ENCODE measurements around the gene KRTDAP.

KRTDAP gene

DNA sequence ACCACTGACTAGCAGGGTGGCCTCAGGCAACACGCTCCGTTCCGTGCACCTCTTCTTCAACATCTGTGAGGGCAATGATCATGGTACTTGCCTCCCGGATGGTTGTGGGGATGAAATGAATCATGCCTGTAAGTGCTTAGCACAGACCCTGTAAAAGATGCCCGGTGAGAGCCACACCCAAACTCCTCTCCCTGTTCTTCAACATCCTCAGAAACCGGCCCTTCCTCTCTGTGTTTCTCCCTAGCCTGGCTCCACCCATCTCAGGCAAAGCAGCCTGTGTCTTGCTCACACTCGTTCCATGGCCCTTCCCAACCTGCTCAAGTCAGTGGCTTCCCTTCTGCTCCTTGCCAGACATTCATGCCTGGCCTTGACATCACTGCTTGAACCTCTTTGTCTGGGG lies 29.0 kb upstream of the KRTDAP start:
- H3K27ac Mint-ChIP-seq: no peak overlapping the region
- no peaks in the 10 kb centered on the region for H3K9me3 Mint-ChIP-seq (ENCODE audit: low read depth)
- peaks cover 6% of the 10 kb centered on the region for H3K27me3 Mint-ChIP-seq
- H3K4me3 Mint-ChIP-seq: no peak overlapping the region
- H3K36me3 Mint-ChIP-seq: no peaks in the 10 kb centered on the region
- H3K4me1 Mint-ChIP-seq (ENCODE audit: low read depth): no peaks in the 10 kb centered on the region

GRCh38 chr19:35518313-35518712 lies 28.0 kb upstream of the KRTDAP start:
- Mint-ChIP-seq H3K4me3 (no peak overlapping the region), H3K4me1 (ENCODE audit: low read depth) (no peaks in the 10 kb centered on the region), H3K27ac (no peak overlapping the region), H3K9me3 (ENCODE audit: low read depth) (no peaks in the 10 kb centered on the region), H3K36me3 (no peaks in the 10 kb centered on the region), H3K27me3 (peaks cover 9% of the 10 kb centered on the region)

- Mint-ChIP-seq H3K27ac (no peak overlapping the region), H3K9me3 (ENCODE audit: low read depth) (no peaks in the 10 kb centered on the region), H3K4me3 (no peak overlapping the region)
Measured at GRCh38 chr19:35517342-35517741, 27.1 kb upstream of the KRTDAP start.

DNA sequence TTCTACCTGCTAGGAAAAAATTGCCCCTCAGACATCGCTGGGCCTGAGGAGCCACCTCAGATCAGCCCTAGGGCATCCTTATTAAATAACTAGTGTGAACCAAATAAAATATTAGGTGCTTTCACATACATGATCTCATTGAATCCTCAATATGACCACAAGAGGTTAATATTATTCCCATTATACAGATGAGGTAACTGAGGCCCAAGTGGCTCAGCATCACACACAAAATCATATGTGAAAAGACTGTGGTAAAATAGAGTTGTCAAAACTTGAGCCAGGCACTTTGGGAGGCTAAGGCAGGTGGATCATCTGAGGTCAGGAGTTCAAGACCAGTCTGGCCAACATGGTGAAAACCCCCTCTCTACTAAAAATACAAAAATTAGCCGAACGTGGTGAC lies 26.0 kb upstream of the KRTDAP start:
- H3K27me3 Mint-ChIP-seq: peaks cover 9% of the 10 kb centered on the region
- H3K27ac Mint-ChIP-seq: no peak overlapping the region
- no peaks in the 10 kb centered on the region for H3K36me3 Mint-ChIP-seq
- no peaks in the 10 kb centered on the region for H3K9me3 Mint-ChIP-seq (ENCODE audit: low read depth)
- no peak overlapping the region for H3K4me3 Mint-ChIP-seq
- no peaks in the 10 kb centered on the region for H3K4me1 Mint-ChIP-seq (ENCODE audit: low read depth)

More at GRCh38 chr19:35517342-35517741, 27.1 kb upstream of the KRTDAP start:
- H3K4me1 Mint-ChIP-seq (ENCODE audit: low read depth): no peaks in the 10 kb centered on the region
- H3K36me3 Mint-ChIP-seq: no peaks in the 10 kb centered on the region
- peaks cover 9% of the 10 kb centered on the region for H3K27me3 Mint-ChIP-seq

- no peaks in the 10 kb centered on the region for H3K9me3 Mint-ChIP-seq (ENCODE audit: low read depth)
Measured at GRCh38 chr19:35514282-35514809, 24.1 kb upstream of the KRTDAP start.

DNA sequence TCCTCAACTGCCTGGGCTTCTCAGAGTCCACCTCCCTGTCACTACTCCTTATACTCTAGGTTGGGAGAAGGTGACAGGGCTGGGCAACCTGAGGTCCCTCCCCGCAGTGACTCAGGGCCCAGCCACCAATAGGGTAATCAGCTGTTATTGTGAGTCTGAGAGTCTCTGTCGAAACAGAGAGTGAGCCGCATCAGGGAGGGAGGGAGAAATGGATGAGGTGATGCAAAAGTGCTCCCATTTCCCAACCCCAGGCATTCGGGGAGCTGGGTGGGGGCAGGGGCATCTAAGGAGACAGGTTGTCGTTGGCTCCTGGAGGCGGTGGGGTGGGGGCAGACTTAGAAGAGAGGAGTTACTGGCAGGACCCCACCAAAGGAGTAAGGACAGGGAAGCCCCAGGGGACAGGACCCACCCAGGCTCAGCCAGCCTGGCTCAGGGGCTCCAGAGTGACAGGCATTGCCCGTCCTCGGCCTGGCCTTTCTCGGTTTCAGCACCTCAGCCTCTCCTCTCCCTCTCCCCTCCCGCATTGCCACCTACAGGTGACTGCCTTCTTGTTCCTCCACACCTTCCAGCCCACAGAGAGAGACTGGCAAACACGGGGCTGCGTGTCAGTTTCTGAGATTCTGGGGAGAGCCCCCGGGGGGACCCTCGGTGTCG lies 23.5 kb upstream of the KRTDAP start, which contains the start of gene DMKN:
TSS of gene DMKN (minus strand) at position 22 of the 654 bp plus-strand sequence. CDS start 174 bp downstream, outside the sequence.
- H3K4me3 Mint-ChIP-seq: no peak within 1 kb of the TSS
- H3K36me3 Mint-ChIP-seq: no peaks in the 10 kb centered on the region
- H3K27me3 Mint-ChIP-seq: peaks cover 11% of the 10 kb centered on the region
- no peaks in the 10 kb centered on the region for H3K9me3 Mint-ChIP-seq (ENCODE audit: low read depth)
- H3K4me1 Mint-ChIP-seq (ENCODE audit: low read depth): peaks cover 13% of the 10 kb centered on the region
- no peak within 1 kb of the TSS for H3K27ac Mint-ChIP-seq

More at GRCh38 chr19:35514282-35514809, 24.1 kb upstream of the KRTDAP start:
- Mint-ChIP-seq H3K4me3 (no peak overlapping the region), H3K27ac (no peak overlapping the region), H3K4me1 (ENCODE audit: low read depth) (peaks cover 10% of the 10 kb centered on the region), H3K27me3 (peaks cover 9% of the 10 kb centered on the region), H3K36me3 (no peaks in the 10 kb centered on the region)

GRCh38 chr19:35512831-35513627 lies 22.8 kb upstream of the KRTDAP start:
- H3K4me3 Mint-ChIP-seq: no peak overlapping the region
- H3K9me3 Mint-ChIP-seq (ENCODE audit: low read depth): no peaks in the 10 kb centered on the region
- H3K4me1 Mint-ChIP-seq (ENCODE audit: low read depth): peaks cover 13% of the 10 kb centered on the region
- no peaks in the 10 kb centered on the region for H3K36me3 Mint-ChIP-seq
- H3K27me3 Mint-ChIP-seq: peaks cover 11% of the 10 kb centered on the region
- H3K27ac Mint-ChIP-seq: no peak overlapping the region

GRCh38 chr19:35511337-35511736 lies 21.1 kb upstream of the KRTDAP start:
- H3K36me3 Mint-ChIP-seq: no peaks in the 10 kb centered on the region
- peaks cover 13% of the 10 kb centered on the region for H3K4me1 Mint-ChIP-seq (ENCODE audit: low read depth)
- no peak overlapping the region for H3K4me3 Mint-ChIP-seq
- H3K9me3 Mint-ChIP-seq (ENCODE audit: low read depth): no peaks in the 10 kb centered on the region
- H3K27ac Mint-ChIP-seq: no peak overlapping the region
- H3K27me3 Mint-ChIP-seq: peaks cover 14% of the 10 kb centered on the region

- Mint-ChIP-seq H3K4me1 (ENCODE audit: low read depth) (peaks cover 13% of the 10 kb centered on the region), H3K27me3 (peaks cover 18% of the 10 kb centered on the region), H3K4me3 (peak overlapping the region; percentile 71), H3K36me3 (no peaks in the 10 kb centered on the region), H3K9me3 (ENCODE audit: low read depth) (no peaks in the 10 kb centered on the region), H3K27ac (no peak overlapping the region)
Measured at GRCh38 chr19:35510626-35510964, 20.3 kb upstream of the KRTDAP start.

GRCh38 chr19:35509861-35510625 lies 19.8 kb upstream of the KRTDAP start:
- Mint-ChIP-seq H3K27ac (no peak overlapping the region), H3K36me3 (no peaks in the 10 kb centered on the region), H3K9me3 (ENCODE audit: low read depth) (no peaks in the 10 kb centered on the region), H3K27me3 (peaks cover 21% of the 10 kb centered on the region), H3K4me1 (ENCODE audit: low read depth) (peaks cover 13% of the 10 kb centered on the region), H3K4me3 (peak overlapping the region; percentile 71)

DNA sequence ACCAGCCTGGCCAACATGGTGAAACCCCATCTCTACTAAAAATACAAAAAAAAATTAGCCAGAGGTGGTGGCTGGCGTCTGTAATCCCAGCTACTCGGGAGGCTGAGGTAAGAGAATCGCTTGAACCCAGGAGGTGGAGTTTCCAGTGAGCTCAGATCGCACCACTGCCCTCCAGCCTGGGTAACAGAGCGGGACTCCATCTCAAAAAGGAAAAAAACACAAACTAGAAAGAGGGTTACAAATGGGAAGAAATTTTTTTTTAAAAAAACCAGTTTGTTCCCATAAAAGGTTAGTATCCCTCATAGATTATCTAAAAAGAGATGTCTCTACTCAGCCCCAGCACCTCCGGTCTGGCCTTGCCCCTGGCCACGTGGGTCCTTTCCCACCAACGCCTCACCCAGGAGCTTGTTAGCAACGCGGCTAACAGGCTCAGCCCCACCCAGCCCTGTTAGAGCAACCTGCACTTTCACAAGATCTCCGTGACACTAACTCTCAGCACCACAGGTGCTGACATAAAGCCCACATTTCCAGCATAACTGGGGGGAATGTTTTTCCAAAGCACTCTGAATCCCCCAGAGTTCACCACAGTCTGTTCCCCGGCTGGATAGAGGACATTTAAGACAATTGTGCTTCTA lies 18.9 kb upstream of the KRTDAP start:
- Mint-ChIP-seq H3K27me3 (peaks cover 20% of the 10 kb centered on the region), H3K4me1 (ENCODE audit: low read depth) (peaks cover 13% of the 10 kb centered on the region), H3K27ac (no peak overlapping the region), H3K9me3 (ENCODE audit: low read depth) (no peaks in the 10 kb centered on the region), H3K36me3 (no peaks in the 10 kb centered on the region), H3K4me3 (peak overlapping the region; percentile 71)

GRCh38 chr19:35508129-35508528 lies 17.9 kb upstream of the KRTDAP start:
- Mint-ChIP-seq H3K4me1 (ENCODE audit: low read depth) (peaks cover 13% of the 10 kb centered on the region), H3K4me3 (no peak overlapping the region), H3K9me3 (ENCODE audit: low read depth) (no peaks in the 10 kb centered on the region), H3K27me3 (peaks cover 17% of the 10 kb centered on the region), H3K36me3 (no peaks in the 10 kb centered on the region), H3K27ac (no peak overlapping the region)

GRCh38 chr19:35507561-35507960 lies 17.3 kb upstream of the KRTDAP start:
- H3K4me1 Mint-ChIP-seq (ENCODE audit: low read depth): peaks cover 13% of the 10 kb centered on the region
- no peak overlapping the region for H3K27ac Mint-ChIP-seq
- H3K9me3 Mint-ChIP-seq (ENCODE audit: low read depth): no peaks in the 10 kb centered on the region
- H3K27me3 Mint-ChIP-seq: peaks cover 17% of the 10 kb centered on the region
- no peak overlapping the region for H3K4me3 Mint-ChIP-seq
- no peaks in the 10 kb centered on the region for H3K36me3 Mint-ChIP-seq

DNA sequence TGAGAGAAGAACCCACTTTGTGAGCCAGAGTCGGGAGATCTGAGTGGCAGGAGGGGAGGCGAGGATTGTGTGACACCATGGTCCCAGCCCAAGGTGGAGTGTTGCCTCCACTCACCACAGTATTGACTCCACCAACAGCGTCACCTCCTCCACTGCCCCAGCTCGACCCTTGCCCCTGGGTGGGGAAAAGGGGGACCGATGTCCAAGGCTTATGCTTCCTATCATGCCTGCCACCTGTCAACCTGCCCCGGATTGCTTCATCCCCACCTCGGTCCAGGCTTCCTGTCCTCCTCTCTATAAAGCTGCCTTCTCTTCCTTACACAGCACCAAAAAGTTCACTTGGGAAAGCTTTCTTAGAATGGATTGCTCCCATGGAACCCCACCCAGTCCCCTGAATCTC lies 15.7 kb upstream of the KRTDAP start:
- H3K27ac Mint-ChIP-seq: no peak overlapping the region
- no peak overlapping the region for H3K4me3 Mint-ChIP-seq
- no peaks in the 10 kb centered on the region for H3K36me3 Mint-ChIP-seq
- no peaks in the 10 kb centered on the region for H3K9me3 Mint-ChIP-seq (ENCODE audit: low read depth)
- H3K27me3 Mint-ChIP-seq: peaks cover 17% of the 10 kb centered on the region
- peaks cover 13% of the 10 kb centered on the region for H3K4me1 Mint-ChIP-seq (ENCODE audit: low read depth)
